Measurements from ENCODE around the gene GDPD5. TPM values are rescaled to one million over a fixed set of nuclear protein-coding genes. Genes with fewer than 3 reads are reported as not detected.
A peak's percentile ranks its signal among the peaks of the same experiment; 100 is the strongest.

Gene GDPD5
- total RNA-seq, 1 experiment from 2014 or later: 12.2 TPM

- no peak for TF ChIP-seq ZNF121 (CRISPR knock-in tag; IDR thresholded peaks at IDR 0.05)
- no peak for TF ChIP-seq ATF6 (CRISPR knock-in tag; IDR thresholded peaks at IDR 0.05)
- TF ChIP-seq MLX (CRISPR knock-in tag; IDR thresholded peaks at IDR 0.05): no peak
- no peak for TF ChIP-seq SP1 (CRISPR knock-in tag; conservative IDR thresholded peaks at IDR 0.05)
- TF ChIP-seq EMX1 (CRISPR knock-in tag; IDR thresholded peaks at IDR 0.05): no peak
Measured at GRCh38 chr11:75434886-75435570, 90.7 kb downstream of the GDPD5 start (continued).

- no peak overlapping the region for H3K27ac Mint-ChIP-seq
- H3K4me1 Mint-ChIP-seq: peaks cover 33% of the 10 kb centered on the region
- H3K27me3 Mint-ChIP-seq (ENCODE audit: low read depth): peaks cover 49% of the 10 kb centered on the region
- ChIA-PET POLR2A (no interaction called here), CTCF (interaction anchor here (0.8 to 4.9 kb wide), 6 partner anchors 8 to 164 kb away, joined by 3 to 31 read pairs (median 6); no protein-coding TSS in a partner anchor)
- no peak overlapping the region for H3K4me3 Mint-ChIP-seq
- DNase-seq (ENCODE audit: low spot score): no peak
- no peak for TF ChIP-seq NR3C1 (CRISPR knock-in tag; conservative IDR thresholded peaks at IDR 0.05; ENCODE audit: low read depth)
- TF ChIP-seq FOXP1 (CRISPR knock-in tag; IDR thresholded peaks at IDR 0.05; ENCODE audit: borderline replicate concordance): no peak
- TF ChIP-seq SMAD3 (CRISPR knock-in tag; IDR thresholded peaks at IDR 0.05; ENCODE audit: borderline replicate concordance): no peak
- TF ChIP-seq ZSCAN18 (CRISPR knock-in tag; IDR thresholded peaks at IDR 0.05): no peak
- TF ChIP-seq ESRRA (CRISPR knock-in tag; IDR thresholded peaks at IDR 0.05; ENCODE audit: borderline replicate concordance): no peak
- TF ChIP-seq ZNF281 (CRISPR knock-in tag; IDR thresholded peaks at IDR 0.05): no peak
- no peak for TF ChIP-seq ETV6 (CRISPR knock-in tag; IDR thresholded peaks at IDR 0.05)
- TF ChIP-seq GTF2I (CRISPR knock-in tag; conservative IDR thresholded peaks at IDR 0.05): no peak
- no peak for TF ChIP-seq ZMAT4 (CRISPR knock-in tag; IDR thresholded peaks at IDR 0.05)
- H3K36me3 Mint-ChIP-seq: peaks cover 5% of the 10 kb centered on the region
- ATAC-seq: no peak
- H3K9me3 Mint-ChIP-seq: peaks cover 5% of the 10 kb centered on the region
Measured at GRCh38 chr11:75434051-75434450, 91.7 kb downstream of the GDPD5 start.

GRCh38 chr11:75433443-75433842 lies 92.3 kb downstream of the GDPD5 start:
- no peak overlapping the region for H3K27ac Mint-ChIP-seq

More at GRCh38 chr11:75433443-75433842, 92.3 kb downstream of the GDPD5 start:
- Mint-ChIP-seq H3K9me3 (peaks cover 9% of the 10 kb centered on the region), H3K4me1 (peaks cover 27% of the 10 kb centered on the region), H3K36me3 (peaks cover 9% of the 10 kb centered on the region), H3K4me3 (peak overlapping the region; percentile 51), H3K27me3 (ENCODE audit: low read depth) (peaks cover 50% of the 10 kb centered on the region)
- no peak for ATAC-seq
- CTCF ChIA-PET: interaction anchor here (0.8 to 4.9 kb wide), 7 partner anchors 8 to 164 kb away, joined by 3 to 31 read pairs (median 7); no protein-coding TSS in a partner anchor
- no peak for TF ChIP-seq MLX (CRISPR knock-in tag; IDR thresholded peaks at IDR 0.05)
- no peak for TF ChIP-seq OVOL2 (CRISPR knock-in tag; IDR thresholded peaks at IDR 0.05; ENCODE audit: borderline replicate concordance)
- no peak for TF ChIP-seq FOXP4 (CRISPR knock-in tag; IDR thresholded peaks at IDR 0.05)
- TF ChIP-seq ZBTB21 (CRISPR knock-in tag; IDR thresholded peaks at IDR 0.05; ENCODE audit: borderline replicate concordance): no peak
- TF ChIP-seq ZNF138 (CRISPR knock-in tag; conservative IDR thresholded peaks at IDR 0.05): no peak
- TF ChIP-seq NFE2L1 (CRISPR knock-in tag; IDR thresholded peaks at IDR 0.05): no peak
- TF ChIP-seq SP1 (CRISPR knock-in tag; conservative IDR thresholded peaks at IDR 0.05): no peak
- no peak for TF ChIP-seq ATF2 (CRISPR knock-in tag; IDR thresholded peaks at IDR 0.05; ENCODE audit: borderline replicate concordance, low read depth)
- POLR2A ChIA-PET: no interaction called here
- no peak for DNase-seq (ENCODE audit: low spot score)
